OCI-LY7 (cell line): ENCODE data around the gene FBXO31. TPM values are rescaled to one million over a fixed set of nuclear protein-coding genes. Genes with fewer than 3 reads are reported as not detected.
A peak's percentile ranks its signal among the peaks of the same experiment; 100 is the strongest.

Source experiments
- BruUV-seq: library from RNA; stranded (reverse); fragments of 400-500 nt; replicated peaks from 2 replicates; lab custom pipeline; 2021; lab: Mats Ljungman, UMichigan
- CTCF ChIA-PET: fragments of 300-600 bp; sonication (Branson Sonifier 250); formaldehyde crosslinking; loops from one replicate; lab custom pipeline; 2022; ENCODE audit warnings: antibody characterized with exemption; ENCODE audit not compliant: unreplicated experiment; lab: Charles Lee
- POLR2A ChIA-PET: fragments of 300-600 bp; sonication (Branson Sonifier 250); formaldehyde crosslinking; loops from one replicate; lab custom pipeline; 2022; ENCODE audit warnings: antibody characterized with exemption; lab: Charles Lee
- DNase-seq: peaks from one replicate; pipeline ENCODE4 v3.0.0-alpha.2; 2015; ENCODE audit warnings: low spot score
- H2AFZ ChIP-seq: fragments of 200-600 bp; sonication (generic), shearing (Covaris generic); 2 replicates; pipeline ENCODE4 v1.6.1; 2014; ENCODE audit warnings: mild to moderate bottlenecking, antibody characterized with exemption, low read length, moderate library complexity
- H3K27ac ChIP-seq: fragments of 200-600 bp; sonication (generic); 2 replicates; pipeline ENCODE4 v1.5.1; 2014; ENCODE audit warnings: mixed run types, low read depth, mild to moderate bottlenecking, moderate library complexity, low read length, inconsistent platforms; ENCODE audit not compliant: poor library complexity, severe bottlenecking
- H3K36me3 ChIP-seq: fragments of 200-600 bp; sonication (generic); 2 replicates; pipeline ENCODE4 v1.6.1; 2014; ENCODE audit warnings: mild to moderate bottlenecking, antibody characterized with exemption, low read length, moderate library complexity, mixed read lengths; ENCODE audit not compliant: insufficient read depth
- H3K4me1 ChIP-seq: fragments of 200-600 bp; sonication (generic); 2 replicates; pipeline ENCODE4 v1.5.1; 2014; ENCODE audit warnings: mild to moderate bottlenecking, low read length; ENCODE audit not compliant: insufficient read depth, poor library complexity, severe bottlenecking
- H3K4me2 ChIP-seq: fragments of 200-600 bp; sonication (generic); 2 replicates; pipeline ENCODE4 v1.6.1; 2014; ENCODE audit warnings: mild to moderate bottlenecking, low read length
- H3K4me3 ChIP-seq: fragments of 200-600 bp; sonication (generic); 2 replicates; pipeline ENCODE4 v1.5.1; 2014; ENCODE audit warnings: mild to moderate bottlenecking, low read depth, low read length; ENCODE audit not compliant: poor library complexity, severe bottlenecking
- H3K79me2 ChIP-seq: fragments of 200-600 bp; sonication (generic); 2 replicates; pipeline ENCODE4 v1.6.1; 2016; ENCODE audit warnings: low read depth, mild to moderate bottlenecking, low read length, moderate library complexity, mixed read lengths; ENCODE audit not compliant: insufficient read depth
- H3K9me2 ChIP-seq: fragments of 200-600 bp; sonication (generic); 2 replicates; pipeline ENCODE4 v1.6.1; 2016; ENCODE audit warnings: mild to moderate bottlenecking, low read length, mixed read lengths; ENCODE audit not compliant: insufficient read depth
- H3K9me3 ChIP-seq: fragments of 200-600 bp; sonication (generic); 2 replicates; pipeline ENCODE4 v1.6.1; 2014; ENCODE audit warnings: mild to moderate bottlenecking, mixed run types, low read length, mixed read lengths
- H4K20me1 ChIP-seq: fragments of 200-600 bp; sonication (generic); 2 replicates; pipeline ENCODE4 v1.6.1; 2014; ENCODE audit warnings: mild to moderate bottlenecking, antibody characterized with exemption, low read length, moderate library complexity, mixed read lengths; ENCODE audit not compliant: insufficient read depth
- EZH2phosphoT487 ChIP-seq: fragments of 200-600 bp; sonication (generic); IDR thresholded peaks from 2 replicates; pipeline ENCODE4 v1.6.1; 2018; ENCODE audit warnings: low read depth, borderline replicate concordance, mild to moderate bottlenecking, mixed run types, antibody characterized with exemption, low read length, moderate library complexity, mixed read lengths
- intact Hi-C: fragments of 100-400 bp; cut with micrococcal nuclease; formaldehyde crosslinking; loops from one replicate; pipeline ENCODE4 v1.10.0; 2022; ENCODE audit not compliant: unreplicated experiment
- total RNA-seq, 2 experiments: library from RNA; depleted of rRNA in 1 of 2; stranded (reverse); fragments of >200 nt in 1 of 2; shearing (Covaris generic) in 1 of 2; gene quantifications; 2 replicates each; pipeline ENCODE4 v1.2.3, GENCODE V29; 2014 to 2022
- TF ChIP-seq, protein P1 (sequence below): fragments of 200-600 bp; sonication (generic); conservative IDR thresholded peaks from 2 replicates; pipeline ENCODE4 v1.5.1; 2014; ENCODE audit warnings: mild to moderate bottlenecking, antibody characterized with exemption, low read length, moderate library complexity, mixed read lengths

The FBXO31 gene
- total RNA-seq, 2 experiments from 2014 or later: 26.0 to 32.4 TPM

GRCh38 chr16:87319997-87320491, 63.5 kb downstream of the FBXO31 start:
- Histone ChIP-seq H3K9me2 (no peaks in the 10 kb centered on the region), H3K36me3 (peaks cover 7% of the 10 kb centered on the region; the same call in 1 of the 2 replicates), H2AFZ (no peak overlapping the region), H3K79me2 (peaks cover 17% of the 10 kb centered on the region), H3K4me2 (no peak overlapping the region), H3K4me3 (no peak overlapping the region), H3K27ac (no peak overlapping the region), H4K20me1 (no peaks in the 10 kb centered on the region), H3K9me3 (no peaks in the 10 kb centered on the region), H3K4me1 (peaks cover 18% of the 10 kb centered on the region)
- no peak for DNase-seq
- POLR2A ChIA-PET: no interaction called here
- intact Hi-C loops: loop anchor here (5.0 kb wide), 1 partner anchor 317 kb away; no protein-coding TSS in a partner anchor
- CTCF ChIA-PET: no interaction called here
- BruUV-seq: no TSS peak
- TF ChIP-seq, protein P1, sequence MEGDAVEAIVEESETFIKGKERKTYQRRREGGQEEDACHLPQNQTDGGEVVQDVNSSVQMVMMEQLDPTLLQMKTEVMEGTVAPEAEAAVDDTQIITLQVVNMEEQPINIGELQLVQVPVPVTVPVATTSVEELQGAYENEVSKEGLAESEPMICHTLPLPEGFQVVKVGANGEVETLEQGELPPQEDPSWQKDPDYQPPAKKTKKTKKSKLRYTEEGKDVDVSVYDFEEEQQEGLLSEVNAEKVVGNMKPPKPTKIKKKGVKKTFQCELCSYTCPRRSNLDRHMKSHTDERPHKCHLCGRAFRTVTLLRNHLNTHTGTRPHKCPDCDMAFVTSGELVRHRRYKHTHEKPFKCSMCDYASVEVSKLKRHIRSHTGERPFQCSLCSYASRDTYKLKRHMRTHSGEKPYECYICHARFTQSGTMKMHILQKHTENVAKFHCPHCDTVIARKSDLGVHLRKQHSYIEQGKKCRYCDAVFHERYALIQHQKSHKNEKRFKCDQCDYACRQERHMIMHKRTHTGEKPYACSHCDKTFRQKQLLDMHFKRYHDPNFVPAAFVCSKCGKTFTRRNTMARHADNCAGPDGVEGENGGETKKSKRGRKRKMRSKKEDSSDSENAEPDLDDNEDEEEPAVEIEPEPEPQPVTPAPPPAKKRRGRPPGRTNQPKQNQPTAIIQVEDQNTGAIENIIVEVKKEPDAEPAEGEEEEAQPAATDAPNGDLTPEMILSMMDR: no peak
- TF ChIP-seq EZH2phosphoT487: no peak

- DNase-seq: no peak
- ChIA-PET POLR2A (interaction anchor here (3.5 kb wide), 1 partner anchor 64 kb away, joined by 19 read pairs; the partner anchor contains the start of gene FBXO31), CTCF (no interaction called here)
- Histone ChIP-seq H3K9me3 (no peaks in the 10 kb centered on the region), H3K4me1 (peaks cover 18% of the 10 kb centered on the region), H3K79me2 (peaks cover 17% of the 10 kb centered on the region), H4K20me1 (no peaks in the 10 kb centered on the region), H3K4me3 (peak overlapping the region; percentile 90), H3K9me2 (no peaks in the 10 kb centered on the region), H3K27ac (no peak overlapping the region), H2AFZ (no peak overlapping the region), H3K36me3 (peaks cover 13% of the 10 kb centered on the region; the same call in 1 of the 2 replicates), H3K4me2 (peak overlapping the region; percentile 98)
- no peak for TF ChIP-seq EZH2phosphoT487
- TF ChIP-seq, protein P1: no peak
- intact Hi-C loops: loop anchor here (5.0 kb wide), 1 partner anchor 318 kb away; no protein-coding TSS in a partner anchor
- BruUV-seq: no TSS peak
Observed at GRCh38 chr16:87319011-87319410, 64.6 kb downstream of the FBXO31 start.
